Muscle layer of colon (tissue), 2 donors: Measurements from ENCODE around the gene LILRA6.
"Not testable (repeated sequence)": the region's sequence is repeated elsewhere in the genome, so short reads cannot be mapped to it uniquely, and the experiment has no call there.

Experiments
- H3K27ac ChIP-seq: one replicate; pipeline ENCODE4 v1.7.0; 2013; ENCODE audit warnings: low read depth, mild to moderate bottlenecking, low read length, moderate library complexity
- H3K27me3 ChIP-seq, 2 donors: one replicate each; pipeline ENCODE4 v1.7.0; 2013; ENCODE audit warnings: low read length in 2 of 2, mild to moderate bottlenecking in 2 of 2; ENCODE audit not compliant: insufficient read depth in 2 of 2, control insufficient read depth in 1 of 2
- H3K36me3 ChIP-seq: one replicate; pipeline ENCODE4 v1.7.0; 2013; ENCODE audit warnings: mild to moderate bottlenecking, low read length; ENCODE audit not compliant: insufficient read depth
- H3K4me1 ChIP-seq: one replicate; pipeline ENCODE4 v1.7.0; 2013; ENCODE audit warnings: mild to moderate bottlenecking, low read length; ENCODE audit not compliant: insufficient read depth
- H3K4me3 ChIP-seq, 2 donors: one replicate each; pipeline ENCODE4 v1.7.0; 2013; ENCODE audit warnings: low read length in 2 of 2, low read depth in 1 of 2, mild to moderate bottlenecking in 1 of 2, moderate library complexity in 1 of 2
- H3K9ac ChIP-seq: one replicate; pipeline ENCODE4 v1.7.0; 2013; ENCODE audit warnings: low read length
- H3K9me3 ChIP-seq: one replicate; pipeline ENCODE4 v1.7.0; 2013; ENCODE audit warnings: mild to moderate bottlenecking, low read length
- donor health status: abdominal sarcoma.
- donor health status: Adenocarcinoma of cecum.

The LILRA6 gene

DNA sequence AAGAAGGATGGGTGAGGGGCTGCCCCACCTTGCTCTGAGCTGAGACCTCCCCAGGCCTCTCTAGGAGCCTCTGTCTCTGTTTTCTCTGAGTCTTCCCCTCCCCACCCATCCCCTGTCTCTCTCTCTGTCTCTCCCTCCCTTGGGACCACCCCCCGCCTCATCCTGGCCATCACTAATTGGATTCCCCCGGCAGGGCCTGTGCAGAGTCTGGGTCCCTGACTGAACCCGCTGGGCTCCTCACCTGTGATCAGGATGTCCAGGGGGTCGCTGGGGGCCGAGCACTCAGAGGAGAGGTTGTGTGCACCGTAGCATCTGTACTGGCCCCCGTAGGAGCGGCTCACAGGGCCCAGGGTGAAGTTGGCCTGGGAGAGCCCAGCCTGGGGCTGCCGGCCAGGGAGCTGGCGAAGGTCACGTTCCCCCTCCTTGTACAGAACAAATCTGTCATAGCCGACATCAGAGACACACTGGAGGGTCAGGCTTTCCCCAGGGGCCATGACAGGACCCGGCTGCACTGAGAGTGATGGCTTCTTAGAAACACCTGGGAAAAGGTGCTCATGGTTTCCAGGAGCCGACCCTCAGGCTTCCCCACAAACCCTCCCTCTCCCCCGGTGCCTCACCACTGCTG, 36.1 kb upstream of the LILRA6 start:
- H3K9me3 ChIP-seq, H3K4me3 ChIP-seq, H3K27me3 ChIP-seq, H3K36me3 ChIP-seq, H3K9ac ChIP-seq, H3K27ac ChIP-seq, H3K4me1 ChIP-seq: not testable (repeated sequence)

DNA sequence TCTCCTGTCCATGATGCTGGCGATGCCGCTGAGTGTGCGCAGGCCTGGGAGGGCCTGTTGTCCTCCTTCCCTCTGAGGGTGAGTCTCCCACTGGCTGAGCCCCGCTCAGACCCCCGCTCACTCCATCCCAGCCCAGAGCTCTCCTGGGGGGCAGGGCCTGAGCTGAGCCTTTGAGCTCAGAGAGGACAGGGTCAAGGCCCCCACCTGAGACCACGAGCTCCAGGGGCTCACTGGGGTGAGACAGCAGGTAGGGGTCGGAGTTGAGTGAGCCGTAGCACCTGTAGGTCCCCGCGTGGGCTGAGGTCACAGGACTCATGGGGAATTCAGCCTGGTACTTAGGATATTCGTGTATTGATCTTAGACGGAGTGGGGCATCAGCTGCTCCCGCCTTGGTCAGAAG, 35.5 kb upstream of the LILRA6 start:
- H3K4me1 ChIP-seq, H3K36me3 ChIP-seq, H3K4me3 ChIP-seq, H3K27me3 ChIP-seq, H3K9ac ChIP-seq, H3K9me3 ChIP-seq, H3K27ac ChIP-seq: not testable (repeated sequence)

- H3K36me3 ChIP-seq, H3K9me3 ChIP-seq, H3K27me3 ChIP-seq: not testable (repeated sequence)
These were observed 34.6 kb upstream of the LILRA6 start for GRCh38 chr19:54277111-54277615.

DNA sequence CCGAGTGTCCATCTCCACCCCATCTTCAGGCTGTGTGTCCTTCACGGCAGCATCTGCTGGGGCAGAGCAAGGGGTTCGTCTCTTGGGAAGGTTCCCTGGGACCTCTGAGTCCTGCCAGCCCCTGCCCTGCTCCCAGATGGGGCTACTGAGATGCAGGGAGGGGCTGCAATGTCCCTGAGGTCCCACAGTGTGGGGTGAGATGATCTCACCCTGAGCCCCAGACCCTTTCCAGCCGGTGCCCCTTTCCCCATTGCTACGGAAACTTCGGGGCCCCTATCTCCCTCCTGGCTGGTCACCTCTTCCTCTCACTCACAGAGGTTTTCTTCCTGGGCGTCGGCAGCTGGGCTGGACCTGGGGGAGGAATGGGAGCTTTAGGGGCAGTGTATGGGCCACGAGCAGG, 33.4 kb upstream of the LILRA6 start:
- Histone ChIP-seq H3K27ac (no peak overlapping the region), H3K9ac (no peak overlapping the region), H3K9me3 (no peaks in the 10 kb centered on the region), H3K27me3 (no peaks in the 10 kb centered on the region), H3K4me3 (no peak overlapping the region), H3K4me1 (no peaks in the 10 kb centered on the region), H3K36me3 (no peaks in the 10 kb centered on the region)

More at GRCh38 chr19:54277111-54277615, 34.6 kb upstream of the LILRA6 start:
- not testable (repeated sequence) for H3K4me1 ChIP-seq, H3K9ac ChIP-seq, H3K4me3 ChIP-seq, H3K27ac ChIP-seq

- not testable (repeated sequence) for H3K9me3 ChIP-seq, H3K27me3 ChIP-seq, H3K4me3 ChIP-seq, H3K4me1 ChIP-seq, H3K27ac ChIP-seq, H3K36me3 ChIP-seq, H3K9ac ChIP-seq
These were observed 31.9 kb upstream of the LILRA6 start for GRCh38 chr19:54274516-54274915.

GRCh38 chr19:54273821-54274220, 31.2 kb upstream of the LILRA6 start:
- Histone ChIP-seq H3K36me3 (no peaks in the 10 kb centered on the region), H3K27me3 (no peaks in the 10 kb centered on the region), H3K27ac (no peak overlapping the region), H3K9ac (no peak overlapping the region), H3K4me1 (no peaks in the 10 kb centered on the region), H3K9me3 (no peaks in the 10 kb centered on the region), H3K4me3 (no peak overlapping the region)

DNA sequence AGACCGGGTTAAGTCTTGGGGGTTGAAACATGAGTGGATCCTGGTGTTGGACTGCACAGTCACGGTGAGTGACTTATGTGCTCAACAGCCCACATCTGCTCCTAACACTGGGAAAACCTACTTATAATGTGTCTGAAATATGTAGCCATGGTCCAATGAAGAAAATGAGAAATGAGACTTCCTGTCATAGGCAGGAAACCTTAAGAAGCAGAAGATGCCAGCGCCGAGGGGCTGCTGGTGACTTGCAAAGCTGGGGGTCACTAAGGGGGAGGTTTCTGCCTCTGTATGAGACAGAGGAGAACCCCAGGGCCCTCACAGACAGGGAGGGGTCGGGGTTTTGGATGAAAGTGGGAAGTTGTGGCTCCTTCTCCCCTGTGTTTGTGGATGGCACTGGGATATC, 29.6 kb upstream of the LILRA6 start:
- H3K27me3 ChIP-seq, H3K4me3 ChIP-seq, H3K36me3 ChIP-seq, H3K9ac ChIP-seq, H3K4me1 ChIP-seq, H3K9me3 ChIP-seq, H3K27ac ChIP-seq: not testable (repeated sequence)

- H3K27ac ChIP-seq, H3K36me3 ChIP-seq, H3K9me3 ChIP-seq, H3K9ac ChIP-seq, H3K27me3 ChIP-seq, H3K4me3 ChIP-seq, H3K4me1 ChIP-seq: not testable (repeated sequence)
These were observed 29.0 kb upstream of the LILRA6 start for GRCh38 chr19:54271587-54271986.

- Histone ChIP-seq H3K4me3 (no peak overlapping the region), H3K9me3 (no peaks in the 10 kb centered on the region), H3K9ac (no peak overlapping the region), H3K27me3 (no peaks in the 10 kb centered on the region), H3K4me1 (no peaks in the 10 kb centered on the region), H3K36me3 (no peaks in the 10 kb centered on the region), H3K27ac (no peak overlapping the region)
These were observed 28.5 kb upstream of the LILRA6 start for GRCh38 chr19:54271106-54271505.

GRCh38 chr19:54268936-54269335, 26.3 kb upstream of the LILRA6 start:
- Histone ChIP-seq H3K4me3 (no peak overlapping the region), H3K9me3 (no peaks in the 10 kb centered on the region), H3K4me1 (no peaks in the 10 kb centered on the region), H3K36me3 (no peaks in the 10 kb centered on the region), H3K27me3 (no peaks in the 10 kb centered on the region), H3K9ac (no peak overlapping the region), H3K27ac (no peak overlapping the region)

GRCh38 chr19:54266133-54266532, 23.5 kb upstream of the LILRA6 start:
- H3K9me3 ChIP-seq = no peaks in the 10 kb centered on the region
- H3K27ac ChIP-seq = no peak overlapping the region
- no peak overlapping the region for H3K9ac ChIP-seq
- H3K27me3 ChIP-seq = no peaks in the 10 kb centered on the region
- H3K36me3 ChIP-seq = no peaks in the 10 kb centered on the region
- H3K4me3 ChIP-seq = no peak overlapping the region
- no peaks in the 10 kb centered on the region for H3K4me1 ChIP-seq

DNA sequence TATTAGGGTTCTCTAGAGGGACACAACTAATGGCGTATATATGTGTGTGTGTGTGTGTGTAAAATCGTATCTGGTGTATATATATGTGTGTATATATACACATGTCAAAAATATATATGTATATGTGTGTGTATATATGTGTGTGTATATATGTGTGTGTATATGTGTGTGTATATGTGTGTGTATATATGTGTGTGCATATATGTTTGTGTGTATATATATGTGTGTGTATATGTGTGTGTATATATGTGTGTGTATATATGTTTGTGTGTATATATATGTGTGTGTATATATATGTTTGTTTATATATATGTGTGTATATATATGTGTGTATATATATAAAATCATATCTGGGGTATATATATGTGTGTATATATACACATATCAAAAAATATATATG, 19.9 kb upstream of the LILRA6 start:
- H3K27ac ChIP-seq = no peak overlapping the region
- no peak overlapping the region for H3K4me3 ChIP-seq
- H3K9me3 ChIP-seq = no peaks in the 10 kb centered on the region
- no peaks in the 10 kb centered on the region for H3K36me3 ChIP-seq
- no peak overlapping the region for H3K9ac ChIP-seq
- H3K27me3 ChIP-seq = peaks cover 0 to under 1% of the 10 kb centered on the region in 2 donors
- H3K4me1 ChIP-seq = no peaks in the 10 kb centered on the region
